ENCODE data around the gene LRTM2.

LRTM2 gene

GRCh38 chr12:1797011-1797901 lies 23.1 kb upstream of the LRTM2 start:
- peak; percentile 33 for DNase-seq (ENCODE audit: insufficient read length, low spot score)
- peak; percentile 21 for FAIRE-seq

- no peak for FAIRE-seq
- DNase-seq (ENCODE audit: insufficient read length, low spot score), result no peak
These were observed 22.2 kb upstream of the LRTM2 start for GRCh38 chr12:1797991-1798640.

- DNase-seq (ENCODE audit: insufficient read length, low spot score) (no peak), FAIRE-seq (no peak)
These were observed 21.7 kb upstream of the LRTM2 start for GRCh38 chr12:1798641-1799020.

- FAIRE-seq (no peak), DNase-seq (ENCODE audit: insufficient read length, low spot score) (no peak)
These were observed 21.1 kb upstream of the LRTM2 start for GRCh38 chr12:1799051-1799881.

- no peak for FAIRE-seq
- no peak for DNase-seq (ENCODE audit: insufficient read length, low spot score)
These were observed 20.4 kb upstream of the LRTM2 start for GRCh38 chr12:1799882-1800400.

- FAIRE-seq, result no peak
- DNase-seq (ENCODE audit: insufficient read length, low spot score), result no peak
These were observed 19.7 kb upstream of the LRTM2 start for GRCh38 chr12:1800401-1801302.

- FAIRE-seq, result no peak
These were observed 18.9 kb upstream of the LRTM2 start for GRCh38 chr12:1801303-1801975.

GRCh38 chr12:1803736-1804135 lies 16.6 kb upstream of the LRTM2 start:
- DNase-seq (ENCODE audit: insufficient read length, low spot score) (no peak), FAIRE-seq (no peak)

More at GRCh38 chr12:1801303-1801975, 18.9 kb upstream of the LRTM2 start:
- no peak for DNase-seq (ENCODE audit: insufficient read length, low spot score)

- peak; percentile 96 for DNase-seq (ENCODE audit: insufficient read length, low spot score)
- FAIRE-seq, result peak; percentile 95
These were observed 15.6 kb upstream of the LRTM2 start for GRCh38 chr12:1804545-1805332.

- no peak for FAIRE-seq
- no peak for DNase-seq (ENCODE audit: insufficient read length, low spot score)
These were observed 14.8 kb upstream of the LRTM2 start for GRCh38 chr12:1805441-1806081.

- DNase-seq (ENCODE audit: insufficient read length, low spot score) (no peak), FAIRE-seq (no peak)
These were observed 13.9 kb upstream of the LRTM2 start for GRCh38 chr12:1806301-1807086.

GRCh38 chr12:1807087-1807860 lies 13.1 kb upstream of the LRTM2 start:
- FAIRE-seq, result no peak
- DNase-seq (ENCODE audit: insufficient read length, low spot score), result no peak

GRCh38 chr12:1808036-1808797 lies 12.1 kb upstream of the LRTM2 start:
- FAIRE-seq (no peak), DNase-seq (ENCODE audit: insufficient read length, low spot score) (no peak)

- no peak for DNase-seq (ENCODE audit: insufficient read length, low spot score)
- no peak for FAIRE-seq
These were observed 11.4 kb upstream of the LRTM2 start for GRCh38 chr12:1808798-1809480.

GRCh38 chr12:1809591-1810190 lies 10.7 kb upstream of the LRTM2 start:
- DNase-seq (ENCODE audit: insufficient read length, low spot score) (no peak), FAIRE-seq (no peak)

All from GM19239 (cell line).